ENCODE results near the gene JPH3.

JPH3 gene

DNA sequence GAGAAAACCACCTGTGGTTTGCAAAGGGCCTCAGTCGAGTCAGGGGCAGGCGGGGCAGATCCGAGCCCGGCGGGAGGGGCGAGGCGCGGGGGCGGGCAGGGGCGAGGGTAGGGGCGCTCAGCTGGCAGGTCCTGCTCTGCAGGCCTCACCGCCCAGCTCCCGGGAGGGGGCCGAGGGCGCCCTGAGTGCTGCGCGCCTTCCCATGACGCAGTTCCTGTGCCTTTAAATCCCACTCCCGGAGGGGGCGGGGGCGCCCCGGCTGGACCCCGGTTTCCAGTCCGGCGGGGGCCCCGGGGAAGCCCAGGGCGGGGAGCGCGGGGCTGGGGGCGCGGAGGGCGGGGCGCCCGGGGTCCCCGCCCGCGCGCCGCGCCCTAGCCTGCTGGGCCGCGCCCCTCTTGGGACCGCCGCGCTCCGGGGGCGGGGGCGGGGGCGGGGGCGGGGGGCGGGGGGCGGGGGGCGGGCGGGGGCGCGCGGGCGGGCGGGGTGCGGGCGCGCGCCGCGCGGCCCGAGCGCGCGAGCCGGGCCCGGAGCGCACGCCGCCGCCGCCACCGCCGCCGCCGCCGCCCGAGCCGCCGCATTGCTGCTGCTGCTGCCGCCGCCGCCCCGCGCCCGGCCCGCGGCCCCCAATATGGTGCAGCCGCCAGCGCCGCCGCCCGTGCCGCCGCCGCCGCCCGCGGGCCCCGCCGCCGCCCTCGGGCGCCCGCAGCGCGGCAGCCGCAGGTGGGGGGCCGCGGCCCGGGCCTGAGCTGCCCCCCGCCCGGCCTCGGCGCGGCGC lies at the start of gene JPH3:
Gene JPH3 (plus strand): TSS at position 508 of the 775 bp plus-strand sequence. CDS start 639 bp downstream, outside the sequence.
- H3K36me3 Mint-ChIP-seq (ENCODE audit: low read depth) = no peaks in the 10 kb centered on the region
- TF ChIP-seq, protein P1, sequence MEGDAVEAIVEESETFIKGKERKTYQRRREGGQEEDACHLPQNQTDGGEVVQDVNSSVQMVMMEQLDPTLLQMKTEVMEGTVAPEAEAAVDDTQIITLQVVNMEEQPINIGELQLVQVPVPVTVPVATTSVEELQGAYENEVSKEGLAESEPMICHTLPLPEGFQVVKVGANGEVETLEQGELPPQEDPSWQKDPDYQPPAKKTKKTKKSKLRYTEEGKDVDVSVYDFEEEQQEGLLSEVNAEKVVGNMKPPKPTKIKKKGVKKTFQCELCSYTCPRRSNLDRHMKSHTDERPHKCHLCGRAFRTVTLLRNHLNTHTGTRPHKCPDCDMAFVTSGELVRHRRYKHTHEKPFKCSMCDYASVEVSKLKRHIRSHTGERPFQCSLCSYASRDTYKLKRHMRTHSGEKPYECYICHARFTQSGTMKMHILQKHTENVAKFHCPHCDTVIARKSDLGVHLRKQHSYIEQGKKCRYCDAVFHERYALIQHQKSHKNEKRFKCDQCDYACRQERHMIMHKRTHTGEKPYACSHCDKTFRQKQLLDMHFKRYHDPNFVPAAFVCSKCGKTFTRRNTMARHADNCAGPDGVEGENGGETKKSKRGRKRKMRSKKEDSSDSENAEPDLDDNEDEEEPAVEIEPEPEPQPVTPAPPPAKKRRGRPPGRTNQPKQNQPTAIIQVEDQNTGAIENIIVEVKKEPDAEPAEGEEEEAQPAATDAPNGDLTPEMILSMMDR (IDR thresholded peaks at IDR 0.05; ENCODE audit: unreplicated experiment in 3 of 3) = no peak
- H3K27ac Mint-ChIP-seq = no peak within 1 kb of the TSS
- H3K4me1 Mint-ChIP-seq = no peaks in the 10 kb centered on the region
- peaks cover 45% of the 10 kb centered on the region for H3K27me3 Mint-ChIP-seq (ENCODE audit: low read depth)
- peaks cover 9% of the 10 kb centered on the region for H3K9me3 Mint-ChIP-seq
- H3K4me3 Mint-ChIP-seq = peak within 1 kb of the TSS; percentile 83 to 86 (median 84)

DNA sequence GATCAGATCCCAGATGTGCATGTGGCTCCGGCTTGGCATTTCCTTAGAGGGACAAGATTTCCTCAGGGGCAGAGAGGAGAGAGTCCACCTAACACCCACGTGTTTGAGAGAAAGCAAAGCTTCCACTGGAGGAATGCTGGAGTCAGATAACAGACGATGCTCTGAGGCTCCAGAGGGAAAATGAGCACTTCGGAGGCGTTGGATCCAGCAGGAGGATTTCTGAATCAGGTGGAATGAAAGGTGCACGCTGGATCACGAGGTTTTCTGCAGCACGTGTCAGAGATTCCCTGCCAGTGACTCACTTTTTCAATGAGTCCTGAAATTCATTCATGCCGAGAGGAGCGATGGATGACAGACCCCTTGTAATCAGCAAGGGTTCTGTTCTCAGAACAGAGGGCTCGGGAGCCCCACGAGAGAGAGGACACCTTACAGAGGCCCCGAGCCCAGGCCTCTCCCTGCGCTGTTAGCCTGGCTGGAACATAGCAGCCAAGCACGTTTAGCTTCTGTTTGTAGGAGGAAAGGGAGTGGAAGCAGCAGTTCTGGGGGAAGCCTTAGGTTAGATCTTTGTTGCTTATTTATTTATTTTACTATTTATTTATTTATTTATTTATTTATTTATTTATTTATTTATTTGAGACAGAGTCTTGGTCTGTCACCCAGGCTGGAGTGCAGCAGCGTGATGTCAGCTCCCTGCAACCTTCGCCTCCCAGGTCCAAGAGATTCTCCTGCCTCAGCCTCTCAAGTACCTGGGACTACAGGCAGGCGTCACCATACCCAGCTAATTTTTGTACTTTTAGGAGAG lies 49.3 kb upstream of the JPH3 start:
- Mint-ChIP-seq H3K27me3 (ENCODE audit: low read depth) (peaks cover 16% of the 10 kb centered on the region), H3K4me1 (peaks cover 11% of the 10 kb centered on the region), H3K9me3 (peaks cover 4% of the 10 kb centered on the region), H3K4me3 (no peak overlapping the region), H3K27ac (peak overlapping the region in 1 of 3 experiments; percentile 72), H3K36me3 (ENCODE audit: low read depth) (no peaks in the 10 kb centered on the region)
- TF ChIP-seq, protein P1 (IDR thresholded peaks at IDR 0.05; ENCODE audit: unreplicated experiment in 3 of 3) = no peak

DNA sequence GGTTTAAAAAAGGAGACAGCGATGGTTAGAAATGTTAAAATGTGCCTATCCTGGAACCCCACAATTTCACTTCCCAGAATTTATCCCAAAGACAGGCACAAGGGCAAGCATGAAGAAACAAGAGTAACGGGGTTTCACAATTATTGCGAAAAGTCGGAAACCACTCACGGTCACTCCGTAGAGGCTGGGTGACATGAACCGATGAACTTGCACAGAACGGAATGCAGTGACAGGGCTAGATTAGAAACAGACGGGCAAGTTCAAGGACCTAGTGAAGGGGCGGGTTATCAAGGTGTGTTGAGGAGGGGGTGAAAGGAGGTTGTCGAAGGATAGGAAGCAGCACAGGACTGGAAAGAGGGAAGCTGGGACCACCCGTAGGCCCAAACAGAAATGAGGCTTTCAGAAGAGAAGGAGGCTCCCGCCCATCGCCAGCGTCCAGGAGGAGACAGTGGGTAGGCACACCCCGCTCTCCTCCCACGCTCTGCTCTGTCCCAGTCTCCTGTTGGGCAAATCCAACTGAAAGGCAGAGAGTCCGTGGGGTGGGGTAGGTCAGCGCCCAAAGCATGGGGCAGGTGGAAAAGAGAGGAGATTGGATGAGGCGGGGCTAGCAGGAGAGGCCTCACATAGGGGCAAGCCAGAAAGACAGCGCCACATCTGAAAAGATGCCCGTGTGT lies 47.4 kb upstream of the JPH3 start:
- no peak overlapping the region for H3K4me3 Mint-ChIP-seq
- peaks cover 7% of the 10 kb centered on the region for H3K27me3 Mint-ChIP-seq (ENCODE audit: low read depth)
- H3K36me3 Mint-ChIP-seq (ENCODE audit: low read depth) = no peaks in the 10 kb centered on the region
- peaks cover 2% of the 10 kb centered on the region for H3K9me3 Mint-ChIP-seq
- peak overlapping the region in 2 of 3 experiments; percentile 21 to 35 for H3K27ac Mint-ChIP-seq
- H3K4me1 Mint-ChIP-seq = peaks cover 8% of the 10 kb centered on the region
- TF ChIP-seq, protein P1 (IDR thresholded peaks at IDR 0.05; ENCODE audit: unreplicated experiment in 3 of 3) = no peak

DNA sequence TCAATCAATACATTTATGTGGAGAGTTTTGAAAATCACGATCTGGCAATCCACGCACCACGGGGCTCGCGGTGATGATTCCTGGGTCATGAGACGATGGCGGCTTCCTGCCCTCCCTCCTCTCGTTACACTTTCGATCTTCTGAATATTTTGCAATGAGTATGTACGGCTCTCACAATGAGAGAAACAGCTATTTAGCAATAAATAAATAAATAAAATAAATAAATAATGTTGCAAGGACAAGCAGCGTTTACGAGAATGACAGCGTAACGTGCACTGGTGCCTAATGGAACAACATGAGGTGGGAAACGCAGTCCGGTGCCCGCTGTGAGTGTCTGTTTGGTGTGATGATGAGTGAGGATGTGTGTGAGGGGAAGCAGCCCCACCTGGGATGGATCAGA lies 46.7 kb upstream of the JPH3 start:
- Mint-ChIP-seq H3K4me1 (peaks cover 6% of the 10 kb centered on the region), H3K4me3 (peak overlapping the region in 1 of 3 experiments; percentile 48), H3K9me3 (no peaks in the 10 kb centered on the region), H3K36me3 (ENCODE audit: low read depth) (no peaks in the 10 kb centered on the region), H3K27ac (no peak overlapping the region), H3K27me3 (ENCODE audit: low read depth) (peaks cover 5% of the 10 kb centered on the region)
- TF ChIP-seq, protein P1 (IDR thresholded peaks at IDR 0.05; ENCODE audit: unreplicated experiment in 3 of 3) = no peak

DNA sequence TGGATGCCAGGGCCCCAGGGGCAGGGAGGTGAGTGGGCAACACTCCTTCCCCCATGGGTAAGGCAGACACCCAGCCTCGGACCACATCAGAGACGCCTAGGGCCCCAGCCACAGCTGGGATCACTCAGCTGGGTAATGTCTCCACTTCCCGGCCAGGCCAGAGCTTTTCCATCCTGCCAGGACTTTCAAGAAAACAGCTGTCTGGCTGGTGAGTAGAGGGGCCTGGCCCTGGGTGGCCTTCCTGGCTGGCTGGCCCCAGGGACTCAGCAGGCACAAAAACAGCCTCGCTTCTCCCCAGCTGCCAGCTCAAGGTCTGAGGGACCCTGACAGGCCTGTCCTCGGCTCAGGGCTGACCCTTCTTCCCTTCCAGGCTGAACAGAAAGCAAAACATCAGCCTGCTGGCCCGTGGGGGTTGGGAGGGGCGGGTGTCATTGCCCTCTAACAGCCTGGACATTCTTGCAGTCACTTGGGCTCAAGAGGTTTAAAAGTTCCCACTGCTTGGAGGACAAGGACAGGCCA lies 45.3 kb upstream of the JPH3 start:
- no peaks in the 10 kb centered on the region for H3K9me3 Mint-ChIP-seq
- TF ChIP-seq, protein P1 (IDR thresholded peaks at IDR 0.05; ENCODE audit: unreplicated experiment in 3 of 3) = no peak
- no peaks in the 10 kb centered on the region for H3K36me3 Mint-ChIP-seq (ENCODE audit: low read depth)
- peaks cover 5% of the 10 kb centered on the region for H3K27me3 Mint-ChIP-seq (ENCODE audit: low read depth)
- H3K4me3 Mint-ChIP-seq = no peak overlapping the region
- H3K4me1 Mint-ChIP-seq = peaks cover 6% of the 10 kb centered on the region
- peak overlapping the region in 1 of 3 experiments; percentile 89 for H3K27ac Mint-ChIP-seq
